Brain microvascular endothelial cell (primary cell): ENCODE data around the gene MXRA7.

ENCODE experiments used
- DNase-seq: peaks from one replicate; pipeline ENCODE4 v3.0.0-alpha.2; 2020
- H3K27ac ChIP-seq: fragments of 250-450 bp; sonication (Bioruptor Pico); 2 replicates; pipeline ENCODE4 v1.5.1; 2020; ENCODE audit warnings: mild to moderate bottlenecking, moderate library complexity
- H3K27me3 ChIP-seq: fragments of 250-450 bp; sonication (Bioruptor Pico); replicated peaks from 2 replicates; pipeline ENCODE4 v1.5.1; 2020; ENCODE audit warnings: mild to moderate bottlenecking
- H3K36me3 ChIP-seq: fragments of 250-450 bp; sonication (Bioruptor Pico); replicated peaks from 2 replicates; pipeline ENCODE4 v1.5.1; 2020; ENCODE audit warnings: mild to moderate bottlenecking
- H3K4me3 ChIP-seq: 2 replicates; pipeline ENCODE4 v1.5.1; 2011; ENCODE audit warnings: low read depth, mild to moderate bottlenecking, control low read depth, low read length, moderate library complexity
- CTCF ChIP-seq: IDR thresholded peaks from 2 replicates; pipeline ENCODE4 v1.5.1; 2011; ENCODE audit warnings: low read depth, mild to moderate bottlenecking, moderate library complexity, low read length, control low read depth, inconsistent platforms; ENCODE audit errors: missing control alignments
- in situ Hi-C: cut with HindIII; loops from 2 replicates; pipeline ENCODE4 v1.10.0; 2017; ENCODE audit warnings: low sequenced_read_pairs, low pct_ligation_motif_present

MXRA7 gene

GRCh38 chr17:76670718-76671122 is 40.0 kb downstream of the MXRA7 start:
- Histone ChIP-seq H3K27ac (no peak overlapping the region), H3K27me3 (no peaks in the 10 kb centered on the region), H3K4me3 (no peak overlapping the region), H3K36me3 (peaks cover 4% of the 10 kb centered on the region)
- in situ Hi-C loops = no loop called here
- no peak for TF ChIP-seq CTCF
- no peak for DNase-seq

GRCh38 chr17:76670020-76670717 is 40.6 kb downstream of the MXRA7 start:
- no peak for DNase-seq
- in situ Hi-C loops = no loop called here

GRCh38 chr17:76667786-76668453 is 42.8 kb downstream of the MXRA7 start:
- DNase-seq = no peak
- Histone ChIP-seq H3K27ac (no peak overlapping the region), H3K36me3 (no peaks in the 10 kb centered on the region), H3K27me3 (no peaks in the 10 kb centered on the region), H3K4me3 (no peak overlapping the region)
- in situ Hi-C loops = no loop called here
- TF ChIP-seq CTCF = no peak

More at GRCh38 chr17:76670020-76670717, 40.6 kb downstream of the MXRA7 start:
- H3K27ac ChIP-seq = no peak overlapping the region
- peaks cover 4% of the 10 kb centered on the region for H3K36me3 ChIP-seq
- no peak overlapping the region for H3K4me3 ChIP-seq
- no peak for TF ChIP-seq CTCF
- H3K27me3 ChIP-seq = no peaks in the 10 kb centered on the region

- no peaks in the 10 kb centered on the region for H3K27me3 ChIP-seq
- no peak for DNase-seq
- H3K27ac ChIP-seq = no peak overlapping the region
- in situ Hi-C loops = no loop called here
- H3K36me3 ChIP-seq = no peaks in the 10 kb centered on the region
- H3K4me3 ChIP-seq = no peak overlapping the region
- TF ChIP-seq CTCF = no peak
Measured at GRCh38 chr17:76667491-76667755, 43.3 kb downstream of the MXRA7 start.

GRCh38 chr17:76660656-76661042 is 50.1 kb downstream of the MXRA7 start:
- no peak overlapping the region for H3K4me3 ChIP-seq
- DNase-seq = no peak
- H3K36me3 ChIP-seq = no peaks in the 10 kb centered on the region
- in situ Hi-C loops = no loop called here
- no peak for TF ChIP-seq CTCF
- no peaks in the 10 kb centered on the region for H3K27me3 ChIP-seq
- H3K27ac ChIP-seq = no peak overlapping the region
